Peyer's patch (tissue), 4 donors: ENCODE data around the gene PRICKLE2. TPM values are rescaled to one million over a fixed set of nuclear protein-coding genes. Genes with fewer than 3 reads are reported as not detected.

Experiments used
- DNase-seq, 3 donors: peaks; one replicate each; pipeline ENCODE4 v3.0.0-alpha.2; 2017 to 2019
- H3K27ac ChIP-seq, 4 donors: fragments of 200-600 bp; sonication (generic); one replicate each; pipeline ENCODE4 v1.5.1; 2016 to 2019
- H3K27me3 ChIP-seq, 2 donors: fragments of 200-600 bp; sonication (generic); one replicate each; pipeline ENCODE4 v1.5.1; 2019
- H3K36me3 ChIP-seq, 3 donors: fragments of 200-600 bp; sonication (generic); one replicate each; pipeline ENCODE4 v1.5.1; 2016 to 2019
- H3K4me1 ChIP-seq, 4 donors: fragments of 200-600 bp; sonication (generic); one replicate each; pipeline ENCODE4 v1.5.1; 2016 to 2019
- H3K4me3 ChIP-seq, 4 donors: fragments of 200-600 bp; sonication (generic); 1 replicate in 3 of 4; 2 replicates in 1 of 4; pipeline ENCODE4 v1.5.1; 2016 to 2019; ENCODE audit warnings: mild to moderate bottlenecking in 1 of 4
- H3K9me3 ChIP-seq, 4 donors: fragments of 200-600 bp; sonication (generic); one replicate each; pipeline ENCODE4 v1.5.1; 2016 to 2019; ENCODE audit warnings: mild to moderate bottlenecking in 1 of 4
- POLR2A ChIP-seq, 2 donors: fragments of 450-650 bp; IDR thresholded peaks; one replicate each; pipeline ENCODE4 v1.5.1; 2017; ENCODE audit warnings: antibody characterized with exemption in 2 of 2, mild to moderate bottlenecking in 2 of 2, moderate library complexity in 2 of 2
- total RNA-seq, 4 donors: library from RNA; depleted of rRNA; stranded (reverse); fragments of >200 nt; gene quantifications; one replicate each; pipeline ENCODE4 v1.1.0, GENCODE V29; 2016
- TF ChIP-seq, protein P1 (sequence below), 6 experiments: fragments of 450-650 bp in 4 of 6; fragments of 200-600 bp in 2 of 6; sonication (generic) in 1 of 6; IDR thresholded peaks; one replicate each; pipeline ENCODE4 v1.5.1; 2017 to 2019; ENCODE audit warnings: antibody characterized with exemption in 6 of 6, mild to moderate bottlenecking in 3 of 6, moderate library complexity in 1 of 6

Gene PRICKLE2
- total RNA-seq, 4 donors from 2014 or later = 3.5 to 22.3 (median 11.8) TPM

DNA sequence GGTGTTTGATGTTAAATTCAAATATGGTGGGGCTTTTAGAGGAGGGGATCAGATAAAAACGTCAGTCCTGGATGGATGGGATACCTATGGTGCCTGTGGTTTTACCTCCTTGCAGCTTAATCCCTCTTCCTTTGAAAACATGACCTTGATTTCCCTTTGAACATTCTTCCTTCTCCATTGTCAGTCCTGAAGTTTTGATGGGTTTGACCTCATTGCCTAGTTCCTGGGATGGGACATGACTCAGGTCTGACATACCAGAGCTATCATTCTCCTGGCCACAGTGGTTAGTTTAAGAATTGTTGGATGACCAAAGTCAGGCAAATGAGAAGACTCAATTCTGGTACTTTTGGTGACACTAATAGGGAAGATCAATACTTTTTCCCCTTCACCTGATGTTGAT lies 87.2 kb downstream of the PRICKLE2 start:
- no peak overlapping the region for H3K4me3 ChIP-seq
- H3K4me1 ChIP-seq = no peaks in the 10 kb centered on the region
- H3K27ac ChIP-seq = no peak overlapping the region
- no peak for DNase-seq
- TF ChIP-seq, protein P1, sequence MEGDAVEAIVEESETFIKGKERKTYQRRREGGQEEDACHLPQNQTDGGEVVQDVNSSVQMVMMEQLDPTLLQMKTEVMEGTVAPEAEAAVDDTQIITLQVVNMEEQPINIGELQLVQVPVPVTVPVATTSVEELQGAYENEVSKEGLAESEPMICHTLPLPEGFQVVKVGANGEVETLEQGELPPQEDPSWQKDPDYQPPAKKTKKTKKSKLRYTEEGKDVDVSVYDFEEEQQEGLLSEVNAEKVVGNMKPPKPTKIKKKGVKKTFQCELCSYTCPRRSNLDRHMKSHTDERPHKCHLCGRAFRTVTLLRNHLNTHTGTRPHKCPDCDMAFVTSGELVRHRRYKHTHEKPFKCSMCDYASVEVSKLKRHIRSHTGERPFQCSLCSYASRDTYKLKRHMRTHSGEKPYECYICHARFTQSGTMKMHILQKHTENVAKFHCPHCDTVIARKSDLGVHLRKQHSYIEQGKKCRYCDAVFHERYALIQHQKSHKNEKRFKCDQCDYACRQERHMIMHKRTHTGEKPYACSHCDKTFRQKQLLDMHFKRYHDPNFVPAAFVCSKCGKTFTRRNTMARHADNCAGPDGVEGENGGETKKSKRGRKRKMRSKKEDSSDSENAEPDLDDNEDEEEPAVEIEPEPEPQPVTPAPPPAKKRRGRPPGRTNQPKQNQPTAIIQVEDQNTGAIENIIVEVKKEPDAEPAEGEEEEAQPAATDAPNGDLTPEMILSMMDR (IDR thresholded peaks at IDR 0.05) = no peak
- TF ChIP-seq POLR2A (IDR thresholded peaks at IDR 0.05) = no peak
- H3K9me3 ChIP-seq = no peaks in the 10 kb centered on the region
- no peaks in the 10 kb centered on the region for H3K27me3 ChIP-seq
- no peaks in the 10 kb centered on the region for H3K36me3 ChIP-seq

DNA sequence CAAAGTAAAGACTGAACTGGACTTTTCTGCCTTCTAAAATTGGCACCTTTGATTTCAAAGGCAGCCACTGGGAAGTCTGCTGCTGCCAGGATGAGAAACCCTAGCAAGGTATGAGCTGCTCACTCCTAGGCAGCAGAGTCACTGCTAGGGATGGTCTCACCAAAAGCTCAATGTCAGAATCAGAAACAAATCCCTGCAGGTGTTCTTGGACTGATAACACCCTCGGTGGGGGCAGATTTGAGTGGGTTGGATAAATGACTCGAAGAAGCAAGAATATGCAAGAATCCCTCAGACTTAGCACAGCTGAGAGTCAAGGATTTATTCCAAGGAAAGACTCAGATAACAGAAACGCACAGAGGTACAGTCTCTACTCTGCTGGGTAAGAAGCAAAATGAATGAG lies 90.4 kb downstream of the PRICKLE2 start:
- no peak overlapping the region for H3K27ac ChIP-seq
- DNase-seq = no peak
- TF ChIP-seq, protein P1 (IDR thresholded peaks at IDR 0.05) = no peak

DNA sequence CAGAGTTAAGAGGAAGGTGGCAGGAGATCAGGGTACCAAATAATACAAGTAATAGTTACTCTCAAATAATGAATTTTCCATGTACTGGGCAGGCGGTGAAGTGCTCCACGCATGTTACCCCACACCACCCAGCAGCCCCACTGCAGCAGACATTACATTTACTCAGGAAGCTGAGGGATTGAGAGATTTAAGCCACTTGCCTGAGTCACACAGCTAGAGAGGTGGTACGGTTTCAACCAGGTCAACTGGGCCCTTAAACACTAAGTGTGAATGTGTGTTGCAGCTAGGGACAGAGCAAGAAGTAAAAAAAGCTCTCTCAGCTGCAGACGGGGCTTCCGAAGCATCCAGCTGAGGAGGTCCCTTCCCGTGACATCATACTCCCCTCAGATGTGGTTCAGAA lies 91.3 kb downstream of the PRICKLE2 start:
- Histone ChIP-seq H3K4me3 (no peak overlapping the region), H3K27me3 (no peaks in the 10 kb centered on the region), H3K36me3 (no peaks in the 10 kb centered on the region), H3K9me3 (no peaks in the 10 kb centered on the region), H3K27ac (no peak overlapping the region), H3K4me1 (no peaks in the 10 kb centered on the region)
- TF ChIP-seq POLR2A (IDR thresholded peaks at IDR 0.05) = no peak
- TF ChIP-seq, protein P1 (IDR thresholded peaks at IDR 0.05) = no peak
- DNase-seq = no peak

More for the DNA sequence above, 90.4 kb downstream of the PRICKLE2 start:
- no peaks in the 10 kb centered on the region for H3K9me3 ChIP-seq
- no peaks in the 10 kb centered on the region for H3K36me3 ChIP-seq
- H3K4me1 ChIP-seq = no peaks in the 10 kb centered on the region
- H3K4me3 ChIP-seq = no peak overlapping the region
- no peaks in the 10 kb centered on the region for H3K27me3 ChIP-seq

DNA sequence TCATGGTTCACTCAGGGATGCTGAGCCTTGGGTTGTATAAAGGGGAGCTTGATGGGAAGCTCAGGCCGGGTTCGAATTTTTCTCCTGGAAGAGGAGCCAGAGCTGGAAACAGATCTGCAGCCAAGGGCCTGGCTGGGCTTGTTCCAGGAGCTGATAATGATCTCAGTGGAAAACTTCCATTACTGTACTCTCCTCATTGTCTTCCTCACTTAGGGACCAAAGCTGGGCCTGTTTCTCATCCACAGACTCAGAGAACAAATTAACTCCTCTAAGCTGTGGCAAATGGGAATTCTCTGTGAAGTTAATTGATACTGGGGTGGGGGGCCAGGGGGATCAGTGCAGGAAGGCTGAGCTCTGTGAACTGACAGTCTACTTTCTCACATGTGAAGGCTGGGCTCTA lies 92.0 kb downstream of the PRICKLE2 start:
- no peak for DNase-seq
- Histone ChIP-seq H3K9me3 (no peaks in the 10 kb centered on the region), H3K4me1 (no peaks in the 10 kb centered on the region), H3K27ac (no peak overlapping the region), H3K4me3 (no peak overlapping the region), H3K36me3 (no peaks in the 10 kb centered on the region), H3K27me3 (no peaks in the 10 kb centered on the region)
- TF ChIP-seq, protein P1 (IDR thresholded peaks at IDR 0.05) = no peak
- TF ChIP-seq POLR2A (IDR thresholded peaks at IDR 0.05) = no peak

DNA sequence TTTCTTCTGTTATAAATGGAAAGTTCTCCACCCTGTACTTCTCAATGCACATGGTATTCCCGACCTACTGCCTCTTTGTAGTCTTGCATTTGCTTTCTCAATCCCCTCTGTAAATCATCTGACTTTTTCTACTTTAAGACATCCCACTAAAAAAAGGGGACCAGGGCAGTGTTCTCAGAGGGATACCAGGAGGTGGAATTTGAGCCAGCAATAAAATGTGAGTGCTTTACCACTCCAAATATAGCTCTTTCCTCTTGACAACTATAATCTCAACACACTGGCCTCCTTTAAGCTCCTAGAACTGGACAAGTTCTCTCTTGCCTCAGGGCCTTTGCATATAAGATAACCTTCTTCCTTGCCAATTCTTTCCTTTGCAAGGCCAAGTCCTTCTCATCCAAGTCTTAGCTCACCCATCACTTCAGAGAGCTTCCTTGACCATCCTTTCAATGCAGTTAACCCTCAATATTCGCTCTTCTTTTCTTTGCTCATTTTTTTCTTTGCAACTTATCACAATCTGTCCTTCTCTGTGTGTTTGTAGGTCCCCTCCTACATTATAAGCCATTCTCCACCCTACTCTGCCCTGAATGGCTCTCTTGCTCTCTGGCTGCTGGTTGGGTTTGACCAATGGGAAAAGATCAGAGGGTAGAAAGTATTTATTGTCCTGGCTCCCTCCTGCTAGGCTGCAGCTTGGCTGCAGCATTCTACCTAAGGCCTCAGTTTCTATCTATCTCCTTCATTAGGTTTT lies 93.4 kb downstream of the PRICKLE2 start:
- H3K4me1 ChIP-seq = no peaks in the 10 kb centered on the region
- DNase-seq = no peak
- H3K27me3 ChIP-seq = no peaks in the 10 kb centered on the region
- H3K27ac ChIP-seq = no peak overlapping the region
- no peak overlapping the region for H3K4me3 ChIP-seq
- no peak for TF ChIP-seq POLR2A (IDR thresholded peaks at IDR 0.05)
- TF ChIP-seq, protein P1 (IDR thresholded peaks at IDR 0.05) = no peak
- no peaks in the 10 kb centered on the region for H3K36me3 ChIP-seq
- H3K9me3 ChIP-seq = no peaks in the 10 kb centered on the region
